ENCODE measurements around the gene ELMO2. TPM values are rescaled to one million over a fixed set of nuclear protein-coding genes. Genes with fewer than 3 reads are reported as not detected.

ELMO2 gene
- total RNA-seq, 1 donor from 2014 or later = 60.3 TPM

- Mint-ChIP-seq H3K4me1 (ENCODE audit: low read depth, unreplicated experiment) (peaks cover 35% of the 10 kb centered on the region), H3K27ac (ENCODE audit: unreplicated experiment) (no peak overlapping the region), H3K36me3 (ENCODE audit: unreplicated experiment) (no peaks in the 10 kb centered on the region)
These were observed 76.2 kb downstream of the ELMO2 start for GRCh38 chr20:46330072-46330763.

DNA sequence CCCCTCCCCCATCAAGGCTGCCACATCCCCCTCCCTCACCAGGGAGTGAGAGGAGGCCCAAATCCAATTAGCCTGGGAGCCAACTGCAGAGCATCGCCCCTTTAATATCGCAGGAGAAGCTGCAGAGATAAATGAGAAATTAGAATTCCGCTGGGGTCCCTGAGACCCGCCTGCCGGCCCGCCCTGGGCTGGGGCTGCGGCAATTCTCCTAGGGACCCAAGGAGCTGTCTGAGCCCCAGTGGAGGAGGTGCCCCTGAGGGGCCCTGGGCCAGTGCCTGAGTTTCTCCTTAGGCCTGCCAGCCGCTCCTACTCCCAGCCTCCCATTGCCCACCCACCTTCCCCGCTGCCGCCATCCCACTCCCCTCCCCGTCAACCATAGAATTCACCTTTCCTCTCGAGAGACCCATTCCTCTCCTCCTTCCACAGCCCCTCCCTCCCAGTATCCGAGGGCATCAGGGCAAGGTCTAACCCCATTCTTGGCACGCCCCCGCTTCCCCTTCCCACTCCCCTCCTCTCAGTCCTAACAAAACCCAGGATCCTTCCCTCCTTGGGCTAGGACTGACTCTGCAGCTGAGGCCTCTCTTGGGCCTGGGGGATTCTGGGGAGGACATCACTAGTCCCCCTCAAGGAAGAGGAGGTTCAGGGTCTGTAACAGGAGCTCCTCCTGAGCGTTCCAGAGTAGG is 78.1 kb downstream of the ELMO2 start:
- peaks cover 5% of the 10 kb centered on the region for H3K9me3 Mint-ChIP-seq (ENCODE audit: unreplicated experiment)
- no peaks in the 10 kb centered on the region for H3K36me3 Mint-ChIP-seq (ENCODE audit: unreplicated experiment)
- TF ChIP-seq, protein P1, sequence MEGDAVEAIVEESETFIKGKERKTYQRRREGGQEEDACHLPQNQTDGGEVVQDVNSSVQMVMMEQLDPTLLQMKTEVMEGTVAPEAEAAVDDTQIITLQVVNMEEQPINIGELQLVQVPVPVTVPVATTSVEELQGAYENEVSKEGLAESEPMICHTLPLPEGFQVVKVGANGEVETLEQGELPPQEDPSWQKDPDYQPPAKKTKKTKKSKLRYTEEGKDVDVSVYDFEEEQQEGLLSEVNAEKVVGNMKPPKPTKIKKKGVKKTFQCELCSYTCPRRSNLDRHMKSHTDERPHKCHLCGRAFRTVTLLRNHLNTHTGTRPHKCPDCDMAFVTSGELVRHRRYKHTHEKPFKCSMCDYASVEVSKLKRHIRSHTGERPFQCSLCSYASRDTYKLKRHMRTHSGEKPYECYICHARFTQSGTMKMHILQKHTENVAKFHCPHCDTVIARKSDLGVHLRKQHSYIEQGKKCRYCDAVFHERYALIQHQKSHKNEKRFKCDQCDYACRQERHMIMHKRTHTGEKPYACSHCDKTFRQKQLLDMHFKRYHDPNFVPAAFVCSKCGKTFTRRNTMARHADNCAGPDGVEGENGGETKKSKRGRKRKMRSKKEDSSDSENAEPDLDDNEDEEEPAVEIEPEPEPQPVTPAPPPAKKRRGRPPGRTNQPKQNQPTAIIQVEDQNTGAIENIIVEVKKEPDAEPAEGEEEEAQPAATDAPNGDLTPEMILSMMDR (IDR thresholded peaks at IDR 0.05; ENCODE audit: partially characterized antibody, unreplicated experiment) = no peak
- H3K27me3 Mint-ChIP-seq (ENCODE audit: unreplicated experiment) = peaks cover 9% of the 10 kb centered on the region
- H3K4me1 Mint-ChIP-seq (ENCODE audit: low read depth, unreplicated experiment) = peaks cover 25% of the 10 kb centered on the region
- no peak overlapping the region for H3K27ac Mint-ChIP-seq (ENCODE audit: unreplicated experiment)
- DNase-seq = no peak
- H3K4me3 Mint-ChIP-seq (ENCODE audit: unreplicated experiment) = no peak overlapping the region

More at GRCh38 chr20:46330072-46330763, 76.2 kb downstream of the ELMO2 start:
- TF ChIP-seq, protein P1 (IDR thresholded peaks at IDR 0.05; ENCODE audit: partially characterized antibody, unreplicated experiment) = no peak
- no peak for DNase-seq
- H3K4me3 Mint-ChIP-seq (ENCODE audit: unreplicated experiment) = no peak overlapping the region
- H3K27me3 Mint-ChIP-seq (ENCODE audit: unreplicated experiment) = peaks cover 9% of the 10 kb centered on the region
- peaks cover 5% of the 10 kb centered on the region for H3K9me3 Mint-ChIP-seq (ENCODE audit: unreplicated experiment)

DNA sequence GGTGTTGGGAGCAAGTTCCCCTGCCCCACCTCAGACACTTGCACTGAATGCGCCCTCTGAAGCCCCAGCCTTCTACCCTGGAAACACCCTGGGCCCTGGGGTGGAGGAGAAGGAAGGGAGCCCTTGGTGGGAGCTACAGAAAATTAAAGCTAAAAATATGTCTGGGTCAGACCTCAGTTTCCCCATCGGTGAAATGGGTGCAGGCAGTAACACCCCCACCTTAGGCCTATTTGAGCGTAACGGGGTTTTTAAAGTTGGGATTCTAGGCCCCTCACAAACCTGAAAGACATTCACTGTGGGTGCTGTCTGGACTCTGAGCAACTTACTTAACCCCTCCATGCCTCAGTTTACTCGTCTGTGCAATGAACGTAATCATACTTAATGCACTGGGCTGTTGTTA is 78.9 kb downstream of the ELMO2 start:
- H3K4me3 Mint-ChIP-seq (ENCODE audit: unreplicated experiment) = no peak overlapping the region
- H3K36me3 Mint-ChIP-seq (ENCODE audit: unreplicated experiment) = no peaks in the 10 kb centered on the region
- H3K4me1 Mint-ChIP-seq (ENCODE audit: low read depth, unreplicated experiment) = peaks cover 21% of the 10 kb centered on the region
- H3K27ac Mint-ChIP-seq (ENCODE audit: unreplicated experiment) = no peak overlapping the region
- no peaks in the 10 kb centered on the region for H3K9me3 Mint-ChIP-seq (ENCODE audit: unreplicated experiment)
- DNase-seq = no peak
- TF ChIP-seq, protein P1 (IDR thresholded peaks at IDR 0.05; ENCODE audit: partially characterized antibody, unreplicated experiment) = no peak
- peaks cover 5% of the 10 kb centered on the region for H3K27me3 Mint-ChIP-seq (ENCODE audit: unreplicated experiment)

DNA sequence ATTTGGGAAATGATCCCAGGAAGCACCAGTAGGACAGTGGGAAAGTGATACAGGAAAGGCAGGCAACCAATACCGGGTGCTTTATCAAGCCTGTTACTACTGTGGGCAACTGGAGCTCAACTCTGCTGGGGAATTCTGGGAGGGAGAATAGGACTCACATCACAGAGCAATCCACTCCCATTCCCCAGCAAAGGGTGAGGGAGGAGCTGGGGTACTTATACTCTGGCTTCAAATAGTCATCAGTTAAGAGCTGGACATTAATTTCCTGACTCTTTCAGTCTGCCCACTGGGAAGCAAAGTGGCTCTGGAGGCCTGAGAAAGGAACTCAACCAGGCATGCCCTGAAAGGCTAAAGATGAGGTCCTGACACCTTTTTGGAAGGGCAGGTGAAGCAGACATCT is 80.6 kb downstream of the ELMO2 start:
- TF ChIP-seq, protein P1 (IDR thresholded peaks at IDR 0.05; ENCODE audit: partially characterized antibody, unreplicated experiment) = no peak
- H3K4me3 Mint-ChIP-seq (ENCODE audit: unreplicated experiment) = no peak overlapping the region
- H3K9me3 Mint-ChIP-seq (ENCODE audit: unreplicated experiment) = no peaks in the 10 kb centered on the region
- H3K36me3 Mint-ChIP-seq (ENCODE audit: unreplicated experiment) = no peaks in the 10 kb centered on the region
- peak overlapping the region; percentile 12 for H3K27ac Mint-ChIP-seq (ENCODE audit: unreplicated experiment)
- no peak for DNase-seq
- peaks cover 12% of the 10 kb centered on the region for H3K4me1 Mint-ChIP-seq (ENCODE audit: low read depth, unreplicated experiment)
- peaks cover 3% of the 10 kb centered on the region for H3K27me3 Mint-ChIP-seq (ENCODE audit: unreplicated experiment)

Measured in glutamatergic neuron (in vitro differentiated cells).